GM12874 (cell line): ENCODE data around the gene ARHGAP4.

ENCODE experiments used
- TF ChIP-seq, protein P1 (sequence below): IDR thresholded peaks from 2 replicates; pipeline ENCODE4 v1.5.1; 2011; ENCODE audit warnings: low read depth, mild to moderate bottlenecking, control low read depth, low read length, moderate library complexity; ENCODE audit not compliant: insufficient read depth

The ARHGAP4 gene

DNA sequence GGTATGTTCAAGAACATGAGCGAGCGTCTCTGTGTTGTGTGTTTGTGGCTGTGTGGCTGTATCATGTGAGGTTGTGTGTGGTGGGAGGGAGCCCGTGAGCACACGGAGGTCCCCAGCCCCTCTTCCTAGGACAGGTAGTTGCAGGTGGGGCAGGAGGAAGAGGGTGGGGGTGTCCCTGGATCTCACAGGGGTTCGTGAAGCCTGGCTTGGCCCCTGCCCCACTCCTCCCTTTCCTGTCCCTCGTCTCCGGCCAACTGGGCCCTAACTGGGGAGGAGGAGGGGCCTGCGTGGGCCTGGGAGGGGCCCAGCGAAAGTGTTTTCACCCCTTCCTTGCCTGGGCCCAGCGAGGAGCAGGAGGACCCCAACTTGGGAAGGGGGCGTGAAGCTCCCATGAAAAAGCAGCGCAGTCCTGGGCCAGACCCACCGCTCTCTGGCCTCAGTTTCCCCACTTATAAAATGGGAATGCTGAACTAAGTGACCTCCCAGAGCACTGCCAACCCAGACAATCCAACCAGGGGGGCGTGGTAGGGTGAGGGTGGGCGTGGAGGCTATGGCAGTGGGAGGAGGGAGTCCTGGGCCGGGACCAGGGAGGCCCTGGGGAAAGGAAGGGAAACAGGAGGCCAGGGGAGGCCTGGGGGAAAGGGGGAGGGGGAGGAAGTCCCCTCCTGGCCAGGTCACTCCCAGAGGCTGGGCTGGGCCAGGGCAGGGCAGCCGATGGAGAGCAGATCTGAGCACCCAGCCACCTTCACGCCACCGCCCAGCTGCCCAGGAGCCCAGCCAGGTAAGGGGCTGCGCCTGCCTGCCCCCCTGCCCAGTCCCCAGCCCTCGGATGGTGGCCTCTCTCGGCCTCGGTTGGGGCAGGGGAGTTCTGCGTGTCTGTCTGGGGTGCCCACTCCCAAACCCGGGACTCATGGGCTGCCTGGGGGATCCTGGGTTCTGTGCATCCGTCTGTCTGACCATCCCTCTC is 21.8 kb downstream of the ARHGAP4 start, which contains the start of gene AVPR2:
Gene AVPR2, plus strand, starts transcription at position 683 of the 967 bp plus-strand sequence. CDS start 473 bp downstream, outside the sequence.
- TF ChIP-seq, protein P1, sequence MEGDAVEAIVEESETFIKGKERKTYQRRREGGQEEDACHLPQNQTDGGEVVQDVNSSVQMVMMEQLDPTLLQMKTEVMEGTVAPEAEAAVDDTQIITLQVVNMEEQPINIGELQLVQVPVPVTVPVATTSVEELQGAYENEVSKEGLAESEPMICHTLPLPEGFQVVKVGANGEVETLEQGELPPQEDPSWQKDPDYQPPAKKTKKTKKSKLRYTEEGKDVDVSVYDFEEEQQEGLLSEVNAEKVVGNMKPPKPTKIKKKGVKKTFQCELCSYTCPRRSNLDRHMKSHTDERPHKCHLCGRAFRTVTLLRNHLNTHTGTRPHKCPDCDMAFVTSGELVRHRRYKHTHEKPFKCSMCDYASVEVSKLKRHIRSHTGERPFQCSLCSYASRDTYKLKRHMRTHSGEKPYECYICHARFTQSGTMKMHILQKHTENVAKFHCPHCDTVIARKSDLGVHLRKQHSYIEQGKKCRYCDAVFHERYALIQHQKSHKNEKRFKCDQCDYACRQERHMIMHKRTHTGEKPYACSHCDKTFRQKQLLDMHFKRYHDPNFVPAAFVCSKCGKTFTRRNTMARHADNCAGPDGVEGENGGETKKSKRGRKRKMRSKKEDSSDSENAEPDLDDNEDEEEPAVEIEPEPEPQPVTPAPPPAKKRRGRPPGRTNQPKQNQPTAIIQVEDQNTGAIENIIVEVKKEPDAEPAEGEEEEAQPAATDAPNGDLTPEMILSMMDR: no peak

DNA sequence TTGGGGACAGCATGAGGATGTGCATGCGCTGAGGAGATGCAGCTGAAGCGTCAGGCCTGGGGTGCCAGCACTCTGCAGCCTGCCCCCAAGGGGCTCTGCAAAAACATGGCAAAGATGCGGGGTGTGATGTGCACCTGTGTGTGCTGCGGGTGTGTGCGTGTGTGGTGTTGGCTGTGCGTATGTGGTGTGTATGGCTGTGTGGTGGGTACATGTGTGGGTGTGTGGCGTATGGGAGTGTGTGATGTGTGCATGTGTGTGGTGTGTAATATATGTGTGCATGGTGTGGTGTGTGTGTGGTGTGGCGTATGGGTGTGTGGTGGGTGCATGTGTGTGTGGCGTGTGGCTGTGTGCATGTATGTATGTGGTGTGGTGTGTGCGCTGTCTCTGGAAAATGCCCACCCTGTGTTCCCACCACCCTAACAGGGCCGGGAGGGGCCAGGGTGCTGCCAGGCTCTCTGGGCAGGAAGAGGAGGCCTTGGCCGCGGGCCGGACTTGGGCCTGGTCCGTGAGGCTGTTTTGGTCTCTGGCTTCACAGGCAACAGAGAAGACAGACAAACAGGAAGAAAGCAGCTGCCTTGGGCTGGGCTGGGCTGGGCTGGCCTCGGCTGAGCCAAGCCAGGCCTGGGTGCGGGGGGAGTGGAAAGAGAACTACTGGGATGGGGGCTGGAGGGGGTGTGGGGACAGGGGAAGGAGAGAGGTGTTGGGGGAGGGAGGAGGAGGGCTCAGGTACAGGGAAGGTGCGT is 22.7 kb downstream of the ARHGAP4 start:
- TF ChIP-seq, protein P1: no peak

DNA sequence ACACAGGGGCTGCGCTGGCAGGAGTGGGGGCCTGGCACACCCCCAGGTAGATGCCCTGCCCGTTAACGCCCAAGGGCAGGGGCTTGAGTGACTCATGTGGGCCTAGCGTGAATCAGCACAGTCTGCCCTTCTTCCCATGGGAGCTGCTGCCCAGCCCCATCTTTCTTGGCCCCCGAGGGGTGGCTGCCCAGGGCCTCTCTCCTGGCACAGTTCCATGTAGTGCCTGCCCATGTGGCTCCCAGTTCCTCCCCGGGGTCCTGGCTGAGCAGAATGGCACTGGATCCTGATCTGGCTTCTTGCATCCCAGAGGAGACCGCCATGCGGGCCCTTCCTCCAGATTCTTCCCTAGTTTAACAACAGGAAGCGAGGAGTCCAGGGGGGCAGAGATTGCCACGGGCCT is 23.7 kb downstream of the ARHGAP4 start:
- TF ChIP-seq, protein P1: no peak

DNA sequence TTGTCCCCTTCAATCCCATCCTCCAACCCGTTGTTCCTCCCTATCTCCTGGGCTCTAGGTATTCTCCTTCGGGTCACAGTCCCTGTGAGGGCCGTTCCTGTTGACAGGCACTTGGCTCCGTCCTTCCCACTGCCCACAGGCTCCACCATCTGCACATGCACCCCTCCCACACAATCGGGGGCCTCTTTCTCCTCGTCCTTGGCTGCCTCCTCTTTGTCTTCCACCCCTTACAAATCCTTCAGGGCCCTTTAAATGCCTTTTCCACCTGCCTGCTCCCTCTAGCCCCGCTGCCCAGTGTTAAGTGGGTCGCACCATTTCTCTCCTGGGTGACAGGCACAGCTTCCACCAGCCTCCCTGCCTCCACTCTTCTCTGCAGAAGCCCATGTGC is 24.3 kb downstream of the ARHGAP4 start:
- TF ChIP-seq, protein P1: no peak

DNA sequence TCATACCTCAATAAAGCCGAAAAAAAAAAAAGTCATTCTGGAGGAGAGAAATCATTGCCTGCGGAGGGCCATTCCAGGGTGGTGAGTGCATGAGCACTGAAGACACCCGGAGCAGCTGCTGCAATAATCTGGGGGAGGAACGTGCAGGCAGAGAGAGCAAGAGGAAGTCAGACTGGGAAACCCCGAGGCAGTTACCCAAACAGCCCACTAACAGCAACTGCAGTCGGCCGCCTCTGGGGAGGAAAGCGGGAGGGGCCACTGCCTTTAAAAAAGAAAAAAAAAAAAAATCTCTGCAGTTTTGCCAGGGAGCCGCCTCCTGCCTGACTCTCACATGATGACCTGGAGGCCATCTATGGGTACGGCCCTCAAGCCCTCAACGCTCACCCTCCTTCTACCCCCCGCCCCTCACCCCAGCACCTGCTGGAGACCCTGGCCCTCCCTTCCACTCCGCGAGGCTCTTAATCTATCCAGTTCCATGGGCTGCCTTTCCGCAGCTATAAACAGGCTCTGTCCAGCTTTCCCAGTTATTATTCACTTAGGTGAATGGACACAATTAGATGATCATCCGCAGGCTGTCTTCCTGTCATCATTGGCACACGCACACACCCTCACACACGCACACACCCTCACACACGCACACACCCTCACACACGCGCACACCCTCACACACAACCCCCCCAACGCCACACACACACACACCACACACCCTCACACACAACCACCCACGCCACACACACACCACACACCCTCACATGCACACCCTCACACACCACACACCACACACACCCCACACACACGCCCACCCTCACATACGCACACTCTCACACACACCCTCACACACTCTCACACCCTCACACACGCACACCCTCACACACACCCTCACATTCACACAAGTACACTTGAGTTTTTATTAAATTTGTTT is 25.0 kb downstream of the ARHGAP4 start:
- TF ChIP-seq, protein P1: no peak

DNA sequence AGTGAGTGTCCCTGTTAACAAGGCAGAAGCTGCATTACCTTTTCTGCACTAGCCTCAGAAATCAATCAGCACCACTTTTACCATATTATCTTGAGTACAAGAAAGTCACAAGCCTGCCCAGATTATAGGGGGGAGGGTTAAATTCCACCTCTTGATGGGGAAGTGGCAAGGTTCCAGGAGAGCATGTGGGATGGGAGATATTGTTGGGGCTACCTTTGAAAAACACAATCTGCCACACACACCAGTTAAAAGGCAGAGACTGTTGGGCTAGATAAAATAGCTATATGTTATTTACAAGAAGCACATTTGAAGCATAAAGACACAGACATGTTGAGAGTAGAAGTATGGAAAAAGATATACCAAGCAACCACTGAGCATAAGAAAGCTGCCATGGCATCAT is 28.2 kb downstream of the ARHGAP4 start:
- TF ChIP-seq, protein P1: no peak
